Islet of Langerhans (tissue), 1 donor: ENCODE data around the gene ROGDI.
A peak's percentile ranks its signal among the peaks of the same experiment; 100 is the strongest.

Source experiments
- FAIRE-seq: peaks from one replicate; lab custom pipeline; 2011; peaks lifted over from hg19 to GRCh38; lab: Jason Lieb, UNC

ROGDI gene

GRCh38 chr16:4801962-4802658, at the start of gene ROGDI:
Gene ROGDI, minus strand, starts transcription at chr16:4802633. Its CDS starts 62 bp downstream, at chr16:4802571.
- FAIRE-seq: no peak

GRCh38 chr16:4850211-4850610, 47.8 kb upstream of the ROGDI start:
- no peak for FAIRE-seq

- no peak for FAIRE-seq
Measured at GRCh38 chr16:4847774-4848587, 45.5 kb upstream of the ROGDI start.

GRCh38 chr16:4846901-4847773, 44.7 kb upstream of the ROGDI start, which contains the start of the genes GLYR1 and UBN1:
Gene GLYR1, minus strand, starts transcription at chr16:4847288. Its CDS starts 23 bp downstream, at chr16:4847265.
Gene UBN1, plus strand, starts transcription at chr16:4847481. Its CDS starts 5,437 bp downstream, at chr16:4852918.
- FAIRE-seq: peak; percentile 51

GRCh38 chr16:4846503-4846900, 44.1 kb upstream of the ROGDI start:
- FAIRE-seq: no peak

- FAIRE-seq: no peak
Measured at GRCh38 chr16:4840984-4841383, 38.6 kb upstream of the ROGDI start.

GRCh38 chr16:4839942-4840341, 37.5 kb upstream of the ROGDI start:
- no peak for FAIRE-seq

GRCh38 chr16:4837733-4838501, 35.5 kb upstream of the ROGDI start:
- no peak for FAIRE-seq

GRCh38 chr16:4836727-4837126, 34.3 kb upstream of the ROGDI start:
- FAIRE-seq: no peak

GRCh38 chr16:4833584-4833983, 31.2 kb upstream of the ROGDI start:
- FAIRE-seq: no peak

- no peak for FAIRE-seq
Measured at GRCh38 chr16:4832698-4833343, 30.4 kb upstream of the ROGDI start.

- no peak for FAIRE-seq
Measured at GRCh38 chr16:4831616-4832015, 29.2 kb upstream of the ROGDI start.

- FAIRE-seq: no peak
Measured at GRCh38 chr16:4830408-4830807, 28.0 kb upstream of the ROGDI start.

- no peak for FAIRE-seq
Measured at GRCh38 chr16:4828567-4829321, 26.3 kb upstream of the ROGDI start.

- FAIRE-seq: no peak
Measured at GRCh38 chr16:4826980-4827379, 24.5 kb upstream of the ROGDI start.

GRCh38 chr16:4826526-4826925, 24.1 kb upstream of the ROGDI start:
- FAIRE-seq: no peak

- no peak for FAIRE-seq
Measured at GRCh38 chr16:4825196-4825595, 22.8 kb upstream of the ROGDI start.

- FAIRE-seq: no peak
Measured at GRCh38 chr16:4820652-4821051, 18.2 kb upstream of the ROGDI start.

- no peak for FAIRE-seq
Measured at GRCh38 chr16:4814542-4815173, 12.2 kb upstream of the ROGDI start.

- FAIRE-seq: no peak
Measured at GRCh38 chr16:4814046-4814445, 11.6 kb upstream of the ROGDI start.
